Suprapubic skin (tissue), 4 donors: ENCODE measurements around the gene LGALS8.

Experiments used
- CTCF ChIP-seq, 2 donors: fragments of 200-600 bp in 1 of 2; fragments of 450-650 bp in 1 of 2; sonication (generic) in 1 of 2; IDR thresholded peaks; one replicate each; pipeline ENCODE4 v1.5.1; 2016 to 2019; ENCODE audit warnings: antibody characterized with exemption in 2 of 2, mild to moderate bottlenecking in 1 of 2, moderate library complexity in 1 of 2
- POLR2A ChIP-seq, 2 donors: fragments of 450-650 bp; IDR thresholded peaks; one replicate each; pipeline ENCODE4 v1.6.1; 2017; ENCODE audit warnings: antibody characterized with exemption in 2 of 2, mild to moderate bottlenecking in 2 of 2, moderate library complexity in 2 of 2
- POLR2AphosphoS5 ChIP-seq, 3 donors: sonication (generic); formaldehyde crosslinking; IDR thresholded peaks; one replicate each; pipeline ENCODE4 v1.6.1; 2017; ENCODE audit warnings: antibody characterized with exemption in 3 of 3

GRCh38 chr1:236541710-236542109, 17.9 kb downstream of the LGALS8 start:
- no peak for TF ChIP-seq CTCF (IDR thresholded peaks at IDR 0.05)
- no peak for TF ChIP-seq POLR2A (IDR thresholded peaks at IDR 0.05)
- no peak for TF ChIP-seq POLR2AphosphoS5 (IDR thresholded peaks at IDR 0.05)
